IMR-90 (cell line): ENCODE results near the gene ELF5.

Experiments
- CTCF ChIP-seq: conservative IDR thresholded peaks from 2 replicates; pipeline ENCODE4 v1.5.1; 2012; ENCODE audit warnings: mild to moderate bottlenecking, low read depth, low read length, improper control_type of control experiment
- MXI1 ChIP-seq: IDR thresholded peaks from 2 replicates; pipeline ENCODE4 v1.6.1; 2012; ENCODE audit warnings: low read depth, mild to moderate bottlenecking, low read length, moderate library complexity, borderline replicate concordance
- POLR2A ChIP-seq: IDR thresholded peaks from 2 replicates; pipeline ENCODE4 v1.6.1; 2012; ENCODE audit warnings: mild to moderate bottlenecking, low read depth, low read length
- RFX5 ChIP-seq: IDR thresholded peaks from 2 replicates; pipeline ENCODE4 v1.8.0; 2012; ENCODE audit warnings: low read depth, mild to moderate bottlenecking, low read length, moderate library complexity

GRCh38 chr11:34540870-34541269, 27.3 kb upstream of the ELF5 start:
- TF ChIP-seq CTCF (no peak), POLR2A (no peak), RFX5 (no peak), MXI1 (no peak)
